ENCODE measurements around the gene UTP14A. TPM values are rescaled to one million over a fixed set of nuclear protein-coding genes. Genes with fewer than 3 reads are reported as not detected.
A peak's percentile ranks its signal among the peaks of the same experiment; 100 is the strongest.
"Not testable (repeated sequence)": the region's sequence is repeated elsewhere in the genome, so short reads cannot be mapped to it uniquely, and the experiment has no call there.

Gene UTP14A
- total RNA-seq = 21.5 and 23.0 TPM in 2 replicates
- 22.3 TPM for total RNA-seq (2013)
- polyA plus RNA-seq = 6.0 and 8.1 TPM in 2 replicates
- 8.2 and 9.0 TPM in 2 replicates for polyA minus RNA-seq

GRCh38 chrX:129905787-129906580 lies at the start of gene UTP14A:
UTP14A (plus strand) TSS chrX:129906164; CDS start chrX:129906211, 47 bp downstream.
- H3K27me3 Mint-ChIP-seq = no peaks in the 10 kb centered on the region
- Histone ChIP-seq H3K9me3 (ENCODE audit: control extremely low read depth in 1 of 3, control insufficient read depth in 2 of 3, insufficient read depth in 1 of 3, low read length in 2 of 3) (no peaks in the 10 kb centered on the region), H3K36me3 (replicated peaks in 1 of 2; ENCODE audit: control extremely low read depth in 1 of 2, control insufficient read depth in 1 of 2, extremely low read depth in 1 of 2, insufficient read depth in 2 of 2, low read length in 1 of 2) (peaks cover 0 to 22% of the 10 kb centered on the region in 2 experiments), H3K9ac (ENCODE audit: low read length) (peak within 1 kb of the TSS; percentile 86), H3K27ac (ENCODE audit: low read length in 2 of 2) (peak within 1 kb of the TSS; percentile 53 to 69), H3K4me3 (ENCODE audit: control extremely low read depth in 1 of 5, extremely low read depth in 1 of 5, insufficient read depth in 1 of 5, low read depth in 2 of 5, low read length in 4 of 5) (peak within 1 kb of the TSS; percentile 66 to 81 (median 76)), H4K20me1 (ENCODE audit: control insufficient read depth, insufficient read depth, low read length, poor library complexity, severe bottlenecking) (no peaks in the 10 kb centered on the region), H3K4me2 (replicated peaks; ENCODE audit: low read depth, low read length, poor library complexity, severe bottlenecking) (peak within 1 kb of the TSS; percentile 74), H3K79me2 (ENCODE audit: control insufficient read depth, insufficient read depth, low read length) (peaks cover 2% of the 10 kb centered on the region), H2AFZ (ENCODE audit: insufficient read depth, low read depth, low read length, poor library complexity, severe bottlenecking) (peak within 1 kb of the TSS; percentile 91), H3K4me1 (ENCODE audit: control insufficient read depth in 2 of 2, insufficient read depth in 2 of 2, low read length in 2 of 2) (peaks cover 4 to 12% of the 10 kb centered on the region in 2 donors), H3K27me3 (replicated peaks in 1 of 4; ENCODE audit: control extremely low read depth in 1 of 4, control insufficient read depth in 3 of 4, insufficient read depth in 4 of 4, low read length in 3 of 4) (no peaks in the 10 kb centered on the region)
- no peaks in the 10 kb centered on the region for H3K9me3 Mint-ChIP-seq (ENCODE audit: insufficient read depth)
- peak within 1 kb of the TSS; percentile 94 for H3K4me3 Mint-ChIP-seq
- TF ChIP-seq, protein P1, sequence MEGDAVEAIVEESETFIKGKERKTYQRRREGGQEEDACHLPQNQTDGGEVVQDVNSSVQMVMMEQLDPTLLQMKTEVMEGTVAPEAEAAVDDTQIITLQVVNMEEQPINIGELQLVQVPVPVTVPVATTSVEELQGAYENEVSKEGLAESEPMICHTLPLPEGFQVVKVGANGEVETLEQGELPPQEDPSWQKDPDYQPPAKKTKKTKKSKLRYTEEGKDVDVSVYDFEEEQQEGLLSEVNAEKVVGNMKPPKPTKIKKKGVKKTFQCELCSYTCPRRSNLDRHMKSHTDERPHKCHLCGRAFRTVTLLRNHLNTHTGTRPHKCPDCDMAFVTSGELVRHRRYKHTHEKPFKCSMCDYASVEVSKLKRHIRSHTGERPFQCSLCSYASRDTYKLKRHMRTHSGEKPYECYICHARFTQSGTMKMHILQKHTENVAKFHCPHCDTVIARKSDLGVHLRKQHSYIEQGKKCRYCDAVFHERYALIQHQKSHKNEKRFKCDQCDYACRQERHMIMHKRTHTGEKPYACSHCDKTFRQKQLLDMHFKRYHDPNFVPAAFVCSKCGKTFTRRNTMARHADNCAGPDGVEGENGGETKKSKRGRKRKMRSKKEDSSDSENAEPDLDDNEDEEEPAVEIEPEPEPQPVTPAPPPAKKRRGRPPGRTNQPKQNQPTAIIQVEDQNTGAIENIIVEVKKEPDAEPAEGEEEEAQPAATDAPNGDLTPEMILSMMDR (IDR thresholded peaks at IDR 0.05) = no peak
- TF ChIP-seq EZH2 (IDR thresholded peaks at IDR 0.05; ENCODE audit: borderline replicate concordance, insufficient read depth, low read depth, low read length, poor library complexity, severe bottlenecking) = no peak
- ATAC-seq (ENCODE audit: low read depth) (peak; percentile 95), DNase-seq (peak; percentile 87)
- 0% methylated on average over 30 of the region's 53 CpGs for WGBS (ENCODE audit: insufficient coverage)
- ChIA-PET CTCF (interaction anchor here (0.9 to 1.6 kb wide), 6 partner anchors 19 to 176 kb away, joined by 3 to 4 read pairs (median 3); no protein-coding TSS in a partner anchor), POLR2A (interaction anchor here (0.6 to 1.0 kb wide), 3 partner anchors 26 to 270 kb away, joined by 4 to 5 read pairs (median 4); no protein-coding TSS in a partner anchor)
- intact Hi-C loops (cut with micrococcal nuclease) = loop anchor here (1.0 to 5.0 kb wide), 5 partner anchors 51 to 299 kb away; partner anchors contain the start of genes BCORL1 and ZDHHC9
- H3K4me1 Mint-ChIP-seq = peaks cover 9% of the 10 kb centered on the region
- peak within 1 kb of the TSS; percentile 93 for H3K27ac Mint-ChIP-seq

DNA sequence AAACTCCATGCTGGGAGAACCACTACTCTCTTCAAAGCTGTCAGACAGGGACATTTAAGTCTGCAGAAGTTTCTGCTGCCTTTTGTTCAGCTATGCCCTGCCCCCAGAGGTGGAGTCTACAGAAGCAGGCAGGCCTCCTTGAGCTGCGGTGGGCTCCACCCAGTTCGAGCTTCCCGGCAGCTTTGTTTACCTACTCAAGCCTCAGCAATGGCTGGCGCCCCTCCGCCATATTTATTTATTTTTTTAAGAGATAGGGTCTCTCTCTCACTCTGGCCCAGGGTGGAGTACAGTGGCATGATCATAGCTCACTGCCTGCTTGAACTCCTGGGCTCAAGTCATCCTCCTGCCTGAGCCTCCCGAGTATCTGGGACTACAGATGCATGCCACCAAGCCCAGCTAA lies 46.8 kb upstream of the UTP14A start:
- H4K20me1 ChIP-seq (ENCODE audit: control insufficient read depth, insufficient read depth, low read length, poor library complexity, severe bottlenecking); DNase-seq; intact Hi-C loops (cut with micrococcal nuclease); H3K4me1 Mint-ChIP-seq; CTCF ChIA-PET; H3K27ac ChIP-seq (ENCODE audit: low read length in 2 of 2); H3K4me3 Mint-ChIP-seq; H3K9ac ChIP-seq (ENCODE audit: low read length); H3K79me2 ChIP-seq (ENCODE audit: control insufficient read depth, insufficient read depth, low read length); H2AFZ ChIP-seq (ENCODE audit: insufficient read depth, low read depth, low read length, poor library complexity, severe bottlenecking); H3K27me3 ChIP-seq (replicated peaks in 1 of 4; ENCODE audit: control extremely low read depth in 1 of 4, control insufficient read depth in 3 of 4, insufficient read depth in 4 of 4, low read length in 3 of 4); H3K4me1 ChIP-seq (ENCODE audit: control insufficient read depth in 2 of 2, insufficient read depth in 2 of 2, low read length in 2 of 2); POLR2A ChIA-PET; H3K27me3 Mint-ChIP-seq; H3K36me3 ChIP-seq (replicated peaks in 1 of 2; ENCODE audit: control extremely low read depth in 1 of 2, control insufficient read depth in 1 of 2, extremely low read depth in 1 of 2, insufficient read depth in 2 of 2, low read length in 1 of 2); H3K4me2 ChIP-seq (replicated peaks; ENCODE audit: low read depth, low read length, poor library complexity, severe bottlenecking); H3K9me3 Mint-ChIP-seq (ENCODE audit: insufficient read depth); H3K9me3 ChIP-seq (ENCODE audit: control extremely low read depth in 1 of 3, control insufficient read depth in 2 of 3, insufficient read depth in 1 of 3, low read length in 2 of 3); H3K27ac Mint-ChIP-seq; H3K4me3 ChIP-seq (ENCODE audit: control extremely low read depth in 1 of 5, extremely low read depth in 1 of 5, insufficient read depth in 1 of 5, low read depth in 2 of 5, low read length in 4 of 5); ATAC-seq (ENCODE audit: low read depth): not testable (repeated sequence)
- no CpG with 5 or more reads among the region's 6 CpGs for WGBS (ENCODE audit: insufficient coverage)

GRCh38 chrX:129866321-129866720 lies 39.6 kb upstream of the UTP14A start:
- H3K27me3 ChIP-seq (replicated peaks in 1 of 4; ENCODE audit: control extremely low read depth in 1 of 4, control insufficient read depth in 3 of 4, insufficient read depth in 4 of 4, low read length in 3 of 4); H3K9me3 ChIP-seq (ENCODE audit: control extremely low read depth in 1 of 3, control insufficient read depth in 2 of 3, insufficient read depth in 1 of 3, low read length in 2 of 3); H3K27ac ChIP-seq (ENCODE audit: low read length in 2 of 2); H3K9ac ChIP-seq (ENCODE audit: low read length); intact Hi-C loops (cut with micrococcal nuclease); H3K4me2 ChIP-seq (replicated peaks; ENCODE audit: low read depth, low read length, poor library complexity, severe bottlenecking); DNase-seq; ATAC-seq (ENCODE audit: low read depth); H4K20me1 ChIP-seq (ENCODE audit: control insufficient read depth, insufficient read depth, low read length, poor library complexity, severe bottlenecking); H3K27me3 Mint-ChIP-seq; H3K4me1 ChIP-seq (ENCODE audit: control insufficient read depth in 2 of 2, insufficient read depth in 2 of 2, low read length in 2 of 2); H3K9me3 Mint-ChIP-seq (ENCODE audit: insufficient read depth); H3K4me1 Mint-ChIP-seq; H3K4me3 Mint-ChIP-seq; H3K4me3 ChIP-seq (ENCODE audit: control extremely low read depth in 1 of 5, extremely low read depth in 1 of 5, insufficient read depth in 1 of 5, low read depth in 2 of 5, low read length in 4 of 5); H3K79me2 ChIP-seq (ENCODE audit: control insufficient read depth, insufficient read depth, low read length); POLR2A ChIA-PET; H2AFZ ChIP-seq (ENCODE audit: insufficient read depth, low read depth, low read length, poor library complexity, severe bottlenecking); H3K36me3 ChIP-seq (replicated peaks in 1 of 2; ENCODE audit: control extremely low read depth in 1 of 2, control insufficient read depth in 1 of 2, extremely low read depth in 1 of 2, insufficient read depth in 2 of 2, low read length in 1 of 2); CTCF ChIA-PET; H3K27ac Mint-ChIP-seq: not testable (repeated sequence)
- no CpG with 5 or more reads among the region's 3 CpGs for WGBS (ENCODE audit: insufficient coverage)

All from B cell (primary cell).